ENCODE data around the gene TM9SF2. TPM values are rescaled to one million over a fixed set of nuclear protein-coding genes. Genes with fewer than 3 reads are reported as not detected.

Gene TM9SF2, protein sequence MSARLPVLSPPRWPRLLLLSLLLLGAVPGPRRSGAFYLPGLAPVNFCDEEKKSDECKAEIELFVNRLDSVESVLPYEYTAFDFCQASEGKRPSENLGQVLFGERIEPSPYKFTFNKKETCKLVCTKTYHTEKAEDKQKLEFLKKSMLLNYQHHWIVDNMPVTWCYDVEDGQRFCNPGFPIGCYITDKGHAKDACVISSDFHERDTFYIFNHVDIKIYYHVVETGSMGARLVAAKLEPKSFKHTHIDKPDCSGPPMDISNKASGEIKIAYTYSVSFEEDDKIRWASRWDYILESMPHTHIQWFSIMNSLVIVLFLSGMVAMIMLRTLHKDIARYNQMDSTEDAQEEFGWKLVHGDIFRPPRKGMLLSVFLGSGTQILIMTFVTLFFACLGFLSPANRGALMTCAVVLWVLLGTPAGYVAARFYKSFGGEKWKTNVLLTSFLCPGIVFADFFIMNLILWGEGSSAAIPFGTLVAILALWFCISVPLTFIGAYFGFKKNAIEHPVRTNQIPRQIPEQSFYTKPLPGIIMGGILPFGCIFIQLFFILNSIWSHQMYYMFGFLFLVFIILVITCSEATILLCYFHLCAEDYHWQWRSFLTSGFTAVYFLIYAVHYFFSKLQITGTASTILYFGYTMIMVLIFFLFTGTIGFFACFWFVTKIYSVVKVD
- 80.9 and 102 TPM in 2 replicates for total RNA-seq

DNA sequence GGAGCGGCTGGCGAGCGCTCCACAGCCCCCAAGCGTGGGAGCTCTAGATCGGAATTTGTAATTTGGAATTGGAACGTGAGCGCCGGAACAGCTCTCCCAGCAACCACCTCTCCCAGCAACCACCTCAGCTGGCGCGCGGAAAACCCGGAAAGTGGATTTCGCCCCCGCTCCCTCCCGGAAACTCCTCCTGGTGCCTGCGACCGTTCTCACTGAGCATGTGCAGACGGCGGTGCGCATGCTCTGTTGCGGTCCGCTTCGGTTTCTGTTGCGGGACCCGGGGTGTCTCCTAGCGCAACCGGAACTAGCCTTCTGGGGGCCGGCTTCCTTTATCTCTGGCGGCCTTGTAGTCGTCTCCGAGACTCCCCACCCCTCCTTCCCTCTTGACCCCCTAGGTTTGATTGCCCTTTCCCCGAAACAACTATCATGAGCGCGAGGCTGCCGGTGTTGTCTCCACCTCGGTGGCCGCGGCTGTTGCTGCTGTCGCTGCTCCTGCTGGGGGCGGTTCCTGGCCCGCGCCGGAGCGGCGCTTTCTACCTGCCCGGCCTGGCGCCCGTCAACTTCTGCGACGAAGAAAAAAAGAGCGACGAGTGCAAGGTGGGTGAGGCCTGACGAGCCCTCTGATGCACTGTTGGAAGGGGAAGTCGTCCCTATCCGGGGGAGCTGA is at the start of gene TM9SF2:
TM9SF2 (plus strand) TSS at position 289 of the 664 bp plus-strand sequence; CDS start at position 424, 135 bp downstream.

DNA sequence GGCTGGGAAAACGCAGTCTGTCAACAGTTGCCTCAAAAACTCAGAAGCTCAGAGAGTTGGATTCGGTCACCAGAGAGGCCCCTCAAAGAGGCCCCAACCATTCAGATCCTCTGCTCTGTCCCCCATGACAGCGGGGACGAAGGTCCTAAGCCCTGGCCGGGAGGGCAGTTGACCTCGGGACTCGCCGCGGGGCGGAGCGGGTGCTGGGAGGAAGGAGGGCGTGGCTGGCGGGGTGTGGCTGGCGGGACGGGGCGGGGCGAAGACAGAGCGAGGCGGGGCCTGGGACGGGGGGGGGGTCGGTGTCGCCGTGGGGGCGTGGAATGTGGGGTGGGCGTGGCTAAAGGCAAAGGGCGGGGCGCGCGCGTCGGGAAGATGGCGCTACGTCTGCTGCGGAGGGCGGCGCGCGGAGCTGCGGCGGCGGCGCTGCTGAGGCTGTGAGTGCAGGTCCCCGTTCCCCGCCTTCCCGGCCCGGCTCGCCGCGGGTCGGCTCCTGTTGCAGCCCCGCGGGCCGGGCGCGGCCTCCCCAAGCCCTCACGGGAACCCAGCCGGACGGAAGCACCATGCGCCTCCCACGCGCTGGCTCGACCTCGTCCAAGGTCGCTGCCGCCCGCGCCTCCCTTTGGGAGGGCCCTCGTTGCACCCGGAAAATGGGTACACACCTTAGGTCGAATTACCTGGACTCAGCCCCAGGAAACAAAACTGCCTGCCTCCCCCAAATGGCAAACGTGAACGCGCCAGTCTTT is 105.2 kb downstream of the TM9SF2 start, which contains the start of gene CLYBL:
CLYBL (plus strand) TSS at position 367 of the 743 bp plus-strand sequence.

Other genes starting within 250 kb of the TM9SF2 start
- not detected in 2 replicates for gene GPR18, start 243.1 kb upstream of the TM9SF2 start, total RNA-seq
- gene GPR183, start 194.1 kb upstream of the TM9SF2 start, total RNA-seq = not detected in 2 replicates
- 0.43 and 4.2 TPM in 2 replicates for gene CLYBL, start 105.2 kb downstream of the TM9SF2 start, total RNA-seq